Activated CD4-positive, alpha-beta T cell treated with anti-CD3 and anti-CD28 coated beads, Interleukin-2, amount 10 ng/mL, durations not matched to agents 7 days and 5 days (primary cell): ENCODE data around the gene NUP42. TPM values are rescaled to one million over a fixed set of nuclear protein-coding genes. Genes with fewer than 3 reads are reported as not detected.
"Not testable (repeated sequence)": the region's sequence is repeated elsewhere in the genome, so short reads cannot be mapped to it uniquely, and the experiment has no call there.

Experiments used
- CTCF ChIA-PET: fragments of 350-600 bp; sonication (Branson Sonifier 250); formaldehyde crosslinking; loops from one replicate; lab custom pipeline; 2021; ENCODE audit warnings: antibody characterized with exemption; lab: Charles Lee
- POLR2A ChIA-PET: fragments of 350-600 bp; sonication (Branson Sonifier 250); formaldehyde crosslinking; loops from one replicate; lab custom pipeline; 2021; ENCODE audit warnings: antibody characterized with exemption; lab: Charles Lee
- DNase-seq: peaks from one replicate; pipeline ENCODE4 v3.0.0-alpha.2; 2020
- H3K27ac Mint-ChIP-seq: one replicate; pipeline ENCODE4 v1.8.0; 2021; ENCODE audit warnings: mild to moderate bottlenecking, moderate library complexity, mixed read lengths
- H3K27me3 Mint-ChIP-seq: one replicate; pipeline ENCODE4 v1.8.0; 2021; ENCODE audit warnings: mixed read lengths
- H3K36me3 Mint-ChIP-seq: one replicate; pipeline ENCODE4 v1.8.0; 2021; ENCODE audit warnings: low read depth, mixed read lengths
- H3K4me1 Mint-ChIP-seq: one replicate; pipeline ENCODE4 v1.8.0; 2021; ENCODE audit warnings: mixed read lengths
- H3K4me3 Mint-ChIP-seq: one replicate; pipeline ENCODE4 v1.8.0; 2021; ENCODE audit warnings: mild to moderate bottlenecking, moderate library complexity, mixed read lengths
- H3K9me3 Mint-ChIP-seq: one replicate; pipeline ENCODE4 v1.8.0; 2021; ENCODE audit warnings: mixed read lengths
- total RNA-seq, 2 experiments: library from RNA; stranded (reverse); gene quantifications; one replicate each; pipeline ENCODE4 v1.2.3, GENCODE V29; 2021

The NUP42 gene
- total RNA-seq, 2 experiments from 2014 or later, result 37.9 to 43.8 TPM

DNA sequence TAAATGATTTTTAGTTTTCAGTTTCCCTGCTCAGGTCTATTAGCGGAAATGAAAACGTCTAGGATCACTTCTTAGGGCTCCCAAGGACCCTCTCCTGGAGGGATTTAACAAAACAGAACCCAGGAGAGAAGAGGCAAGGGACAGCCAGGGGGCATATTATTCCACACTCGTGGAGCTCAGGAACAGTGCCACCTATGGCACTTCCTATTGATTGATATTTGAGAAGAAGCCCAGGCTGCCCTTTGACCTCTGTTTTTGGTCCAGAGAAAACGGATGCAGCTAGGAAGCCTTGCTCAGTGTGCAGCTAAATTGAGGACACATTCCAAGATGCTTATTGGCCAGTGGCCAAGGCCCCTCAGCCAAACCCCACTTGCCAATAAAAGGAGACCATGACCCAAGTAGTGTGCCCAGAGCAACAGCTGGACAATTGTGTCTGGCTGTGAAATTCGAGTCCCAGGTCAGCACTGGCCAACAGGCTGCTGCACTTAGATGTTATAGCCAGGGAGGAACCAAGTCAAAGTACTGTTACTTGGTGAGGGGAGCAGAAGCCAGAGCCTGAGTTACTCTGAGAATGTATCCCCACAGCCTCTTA is 40.7 kb downstream of the NUP42 start:
- H3K27ac Mint-ChIP-seq, result no peak overlapping the region
- H3K36me3 Mint-ChIP-seq, result no peaks in the 10 kb centered on the region
- POLR2A ChIA-PET, result no interaction called here
- no peaks in the 10 kb centered on the region for H3K9me3 Mint-ChIP-seq
- H3K4me1 Mint-ChIP-seq, result no peaks in the 10 kb centered on the region
- peaks cover 15% of the 10 kb centered on the region for H3K27me3 Mint-ChIP-seq
- DNase-seq, result no peak
- CTCF ChIA-PET, result no interaction called here
- no peak overlapping the region for H3K4me3 Mint-ChIP-seq

DNA sequence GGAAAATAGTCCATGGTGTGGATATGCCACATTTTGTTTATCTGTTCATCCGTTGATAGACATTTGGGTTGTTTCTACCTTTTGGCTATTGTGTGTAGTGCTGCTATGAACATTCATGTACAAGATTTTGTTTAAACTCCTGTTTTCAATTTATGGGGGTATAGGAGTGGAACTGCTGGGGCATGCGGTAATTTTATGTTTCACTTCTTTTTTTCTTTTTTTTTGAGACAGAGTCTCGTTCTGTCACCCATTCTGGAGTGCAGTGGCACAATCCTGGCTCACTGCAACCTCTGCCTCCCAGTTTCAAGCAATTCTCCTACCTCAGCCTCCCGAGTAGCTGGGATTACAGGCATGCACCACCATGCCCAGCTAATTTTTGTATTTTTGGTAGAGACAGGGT is 42.5 kb downstream of the NUP42 start:
- H3K4me3 Mint-ChIP-seq, H3K4me1 Mint-ChIP-seq, H3K27ac Mint-ChIP-seq, H3K9me3 Mint-ChIP-seq, DNase-seq, POLR2A ChIA-PET, CTCF ChIA-PET, H3K36me3 Mint-ChIP-seq: not testable (repeated sequence)
- H3K27me3 Mint-ChIP-seq, result peaks cover 12% of the 10 kb centered on the region

DNA sequence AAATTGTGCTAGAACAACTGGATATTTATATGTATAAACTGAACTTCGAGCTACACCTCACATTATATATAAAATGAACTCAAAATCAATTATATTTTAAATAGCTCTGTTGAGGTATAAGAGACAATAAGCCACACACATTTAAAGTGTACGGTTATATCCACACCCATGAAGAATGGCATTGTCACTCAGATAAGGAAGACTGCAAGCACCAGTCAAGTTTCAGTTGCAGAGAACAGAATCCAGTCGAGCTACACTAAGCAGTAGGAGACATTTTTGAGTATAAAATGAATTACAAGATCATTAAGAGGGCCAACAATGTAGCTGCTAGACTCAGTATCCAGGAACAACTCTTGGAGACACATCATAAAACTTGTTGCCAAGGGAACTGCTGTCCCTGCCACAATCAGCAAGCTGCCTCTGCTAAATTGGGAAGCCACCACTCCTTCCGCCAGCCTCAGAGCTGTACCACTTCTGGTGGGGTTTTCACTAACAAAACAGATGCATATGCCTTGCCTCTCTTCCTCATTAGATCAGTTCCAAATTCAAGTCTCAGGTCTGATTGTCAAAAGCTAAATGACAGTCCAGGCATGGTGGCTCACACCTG is 45.1 kb downstream of the NUP42 start:
- H3K27me3 Mint-ChIP-seq, result peaks cover 12% of the 10 kb centered on the region
- POLR2A ChIA-PET, result no interaction called here
- H3K9me3 Mint-ChIP-seq, result no peaks in the 10 kb centered on the region
- no peak overlapping the region for H3K4me3 Mint-ChIP-seq
- CTCF ChIA-PET, result interaction anchor here (1.0 to 1.6 kb wide), 4 partner anchors 9 to 198 kb away, joined by 3 to 5 read pairs (median 3); no protein-coding TSS in a partner anchor
- no peak overlapping the region for H3K27ac Mint-ChIP-seq
- H3K4me1 Mint-ChIP-seq, result no peaks in the 10 kb centered on the region
- no peak for DNase-seq
- no peaks in the 10 kb centered on the region for H3K36me3 Mint-ChIP-seq

DNA sequence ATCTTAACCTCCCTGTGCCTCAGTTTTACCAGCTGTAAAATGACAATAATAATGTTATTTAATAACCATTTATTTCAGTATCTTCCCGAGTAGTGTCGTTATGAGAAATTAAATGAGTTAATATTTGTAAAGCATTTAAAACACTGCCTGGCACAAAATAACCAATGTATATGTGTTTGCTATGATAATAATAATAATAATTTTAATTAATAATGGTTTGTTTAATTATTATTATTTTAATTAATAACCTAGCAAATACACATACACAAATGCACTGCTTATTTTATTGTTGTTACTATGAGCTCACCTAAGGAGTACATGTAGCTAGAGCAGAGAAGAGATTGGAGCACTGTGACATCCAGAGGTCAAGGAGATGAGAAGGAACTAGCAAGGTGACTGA is 46.6 kb downstream of the NUP42 start:
- Mint-ChIP-seq H3K4me1 (no peaks in the 10 kb centered on the region), H3K4me3 (no peak overlapping the region), H3K36me3 (no peaks in the 10 kb centered on the region), H3K27ac (no peak overlapping the region), H3K9me3 (no peaks in the 10 kb centered on the region), H3K27me3 (peaks cover 9% of the 10 kb centered on the region)
- ChIA-PET POLR2A (no interaction called here), CTCF (no interaction called here)
- DNase-seq, result no peak

DNA sequence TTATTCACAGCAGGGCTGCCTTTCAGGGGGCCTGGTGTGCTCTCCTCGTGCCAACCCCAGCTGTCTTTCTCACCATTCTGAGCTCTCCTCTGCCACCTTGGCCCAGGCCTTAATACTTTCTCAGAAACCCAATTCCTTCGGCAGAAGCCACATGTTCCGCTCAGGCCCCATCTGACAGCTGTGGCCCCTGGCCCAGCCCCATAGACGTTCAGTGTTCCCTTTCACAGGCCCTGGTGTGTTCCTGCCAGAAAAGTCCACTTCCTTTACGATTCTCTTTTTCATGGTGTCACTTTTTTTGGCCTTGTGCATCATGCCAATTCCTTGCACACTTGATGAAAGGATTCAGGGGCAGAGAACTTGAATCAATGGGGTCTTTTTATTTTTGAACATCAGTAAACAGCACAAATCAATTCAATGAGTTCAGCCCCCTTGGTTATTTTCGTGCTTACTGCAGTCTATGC is 48.8 kb downstream of the NUP42 start:
- no peaks in the 10 kb centered on the region for H3K4me1 Mint-ChIP-seq
- peaks cover under 1% of the 10 kb centered on the region for H3K27me3 Mint-ChIP-seq
- no peak overlapping the region for H3K27ac Mint-ChIP-seq
- H3K36me3 Mint-ChIP-seq, result no peaks in the 10 kb centered on the region
- DNase-seq, result no peak
- H3K4me3 Mint-ChIP-seq, result no peak overlapping the region
- POLR2A ChIA-PET, result no interaction called here
- no peaks in the 10 kb centered on the region for H3K9me3 Mint-ChIP-seq
- CTCF ChIA-PET, result no interaction called here

DNA sequence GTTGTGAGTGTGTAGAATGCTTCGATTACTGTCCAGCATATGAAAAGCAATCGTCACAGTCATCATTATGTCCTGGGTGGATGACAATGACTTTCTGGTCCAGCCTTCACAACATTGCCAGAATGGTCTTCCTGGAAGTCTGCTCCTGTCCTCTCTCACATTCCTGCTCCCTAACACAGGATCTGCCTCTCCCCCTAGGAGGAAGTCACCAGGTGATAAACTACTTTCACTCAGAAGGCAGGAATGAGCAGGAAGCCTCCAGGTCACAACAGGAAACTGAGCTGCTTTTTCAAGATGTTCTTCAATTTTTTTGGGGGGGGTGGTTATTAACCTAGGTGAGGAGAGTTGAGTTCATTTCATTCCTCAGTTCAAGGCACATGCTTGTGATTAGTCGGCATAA is 51.1 kb downstream of the NUP42 start:
- ChIA-PET POLR2A (no interaction called here), CTCF (interaction anchor here (0.7 kb wide), 1 partner anchor 13 kb away, joined by 4 read pairs; no protein-coding TSS in a partner anchor)
- H3K27ac Mint-ChIP-seq, result no peak overlapping the region
- no peaks in the 10 kb centered on the region for H3K4me1 Mint-ChIP-seq
- H3K27me3 Mint-ChIP-seq, result no peaks in the 10 kb centered on the region
- H3K36me3 Mint-ChIP-seq, result no peaks in the 10 kb centered on the region
- H3K4me3 Mint-ChIP-seq, result no peak overlapping the region
- DNase-seq, result no peak
- H3K9me3 Mint-ChIP-seq, result no peaks in the 10 kb centered on the region

DNA sequence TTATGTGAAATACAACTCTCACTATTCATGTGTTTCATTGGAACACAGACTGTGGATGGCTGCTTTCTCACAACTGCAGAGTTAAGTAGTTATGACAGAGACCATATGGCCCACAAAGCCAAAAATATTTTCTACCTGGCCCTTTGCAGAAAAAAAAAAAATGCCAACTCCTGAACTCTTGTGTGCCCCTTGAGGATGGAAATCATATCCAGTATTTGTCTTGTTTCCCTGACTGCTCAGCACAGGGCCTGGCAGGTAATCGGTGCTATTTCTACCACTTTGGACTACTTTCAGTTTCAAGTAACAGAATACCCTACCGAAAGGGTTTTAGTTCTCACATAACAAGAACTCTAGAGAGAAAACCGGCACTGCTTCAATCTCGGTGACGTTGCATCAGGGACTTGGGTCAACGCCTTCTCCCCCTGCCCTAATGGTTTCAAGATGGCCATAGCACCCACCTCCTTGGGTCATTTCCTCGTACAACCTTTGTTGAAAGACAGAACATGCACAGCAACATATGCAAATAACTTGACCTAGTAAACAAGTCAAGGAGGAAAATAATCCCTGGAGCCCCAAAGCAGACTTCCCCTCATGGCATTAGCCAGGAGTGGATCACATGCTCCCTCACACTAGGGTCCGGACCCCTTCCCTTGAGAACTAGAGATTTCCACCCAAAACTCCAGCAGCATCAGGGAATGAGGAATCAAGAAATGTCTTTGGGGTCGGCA is 52.9 kb downstream of the NUP42 start:
- Mint-ChIP-seq H3K4me3 (no peak overlapping the region), H3K36me3 (no peaks in the 10 kb centered on the region), H3K27ac (no peak overlapping the region), H3K27me3 (no peaks in the 10 kb centered on the region), H3K4me1 (no peaks in the 10 kb centered on the region), H3K9me3 (no peaks in the 10 kb centered on the region)
- CTCF ChIA-PET, result no interaction called here
- no peak for DNase-seq
- POLR2A ChIA-PET, result no interaction called here

DNA sequence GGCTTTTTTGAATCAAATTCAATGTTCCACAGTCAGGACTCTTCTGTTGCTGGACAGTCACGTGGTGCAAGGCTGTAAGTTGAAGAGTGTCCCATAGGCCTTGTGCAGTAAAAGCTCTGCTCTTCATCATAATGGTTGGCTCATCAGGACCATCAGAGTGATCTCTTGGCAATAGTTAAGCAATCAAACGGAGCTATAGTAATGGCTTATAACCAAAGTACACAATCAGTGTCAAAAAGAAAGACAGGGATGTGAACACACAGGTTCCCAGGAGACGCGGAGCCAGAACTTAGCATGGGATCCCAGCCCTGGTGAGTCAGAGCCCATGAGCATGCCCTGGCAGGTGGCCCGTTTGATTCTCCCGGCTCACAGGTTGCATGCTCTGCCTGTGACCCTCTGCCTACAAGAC is 54.0 kb downstream of the NUP42 start:
- H3K4me1 Mint-ChIP-seq, result no peaks in the 10 kb centered on the region
- no peaks in the 10 kb centered on the region for H3K36me3 Mint-ChIP-seq
- H3K9me3 Mint-ChIP-seq, result no peaks in the 10 kb centered on the region
- ChIA-PET POLR2A (no interaction called here), CTCF (no interaction called here)
- no peak overlapping the region for H3K4me3 Mint-ChIP-seq
- H3K27me3 Mint-ChIP-seq, result no peaks in the 10 kb centered on the region
- H3K27ac Mint-ChIP-seq, result no peak overlapping the region
- no peak for DNase-seq

DNA sequence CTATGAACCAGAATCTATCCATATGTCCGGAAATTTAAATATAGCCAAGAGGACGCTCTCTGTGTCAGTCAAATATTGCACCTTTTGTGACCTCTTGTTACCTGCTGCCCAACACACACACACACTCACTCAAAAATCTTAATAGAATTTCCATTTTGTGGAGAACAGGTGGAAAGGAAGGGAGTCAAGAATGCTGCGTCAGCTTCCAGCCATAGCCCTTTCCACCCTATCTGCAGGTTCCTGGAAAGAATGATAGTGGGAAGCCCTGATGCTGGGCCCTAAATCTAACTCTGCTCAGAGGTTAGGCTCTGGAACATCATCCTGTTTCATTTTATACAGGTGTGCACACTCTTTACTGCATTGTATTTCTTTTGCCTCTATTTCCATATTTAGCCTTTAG is 55.2 kb downstream of the NUP42 start:
- H3K36me3 Mint-ChIP-seq, result no peaks in the 10 kb centered on the region

DNA sequence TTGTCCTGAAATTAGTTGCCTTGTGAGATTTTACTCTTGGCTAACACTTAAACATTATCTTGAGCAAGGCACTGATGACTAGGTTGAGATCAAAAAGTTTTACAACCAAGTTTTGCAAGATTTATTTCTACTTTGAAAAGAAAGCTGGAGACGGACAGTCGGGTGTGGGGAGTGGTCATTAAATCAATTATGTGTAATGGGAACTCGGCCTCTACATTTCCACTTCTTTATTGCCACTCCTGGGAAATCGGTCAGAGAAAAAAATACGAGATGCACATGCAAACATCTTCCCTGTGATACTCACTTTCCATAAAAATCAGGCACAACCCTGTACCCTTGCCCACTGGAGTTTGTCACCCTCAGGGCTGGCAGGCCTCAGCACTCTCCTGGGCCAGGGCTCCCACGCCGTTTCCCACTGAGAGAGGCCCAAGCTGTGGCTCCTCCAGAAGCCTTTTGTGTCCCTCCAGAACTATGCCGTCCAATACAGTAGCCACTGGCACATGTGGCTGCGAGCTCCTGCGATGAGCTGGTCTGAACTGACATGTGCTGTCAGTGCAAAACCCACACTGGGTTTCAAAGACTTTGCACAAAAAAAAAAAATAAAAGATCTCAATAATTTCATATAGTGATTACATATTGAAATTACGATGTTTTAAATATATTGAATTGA is 57.3 kb downstream of the NUP42 start:
- ChIA-PET POLR2A (interaction anchor here (0.7 kb wide), 1 partner anchor 249 kb away, joined by 4 read pairs; no protein-coding TSS in a partner anchor), CTCF (interaction anchor here (0.7 kb wide), 1 partner anchor 36 kb away, joined by 3 read pairs; no protein-coding TSS in a partner anchor)
- DNase-seq, result no peak
- Mint-ChIP-seq H3K4me1 (no peaks in the 10 kb centered on the region), H3K36me3 (no peaks in the 10 kb centered on the region), H3K9me3 (no peaks in the 10 kb centered on the region), H3K27ac (no peak overlapping the region), H3K27me3 (peaks cover 3% of the 10 kb centered on the region), H3K4me3 (no peak overlapping the region)

More for the DNA sequence above, 55.2 kb downstream of the NUP42 start:
- no peak for DNase-seq
- Mint-ChIP-seq H3K4me1 (no peaks in the 10 kb centered on the region), H3K4me3 (no peak overlapping the region), H3K9me3 (no peaks in the 10 kb centered on the region), H3K27me3 (no peaks in the 10 kb centered on the region), H3K27ac (no peak overlapping the region)
- CTCF ChIA-PET, result no interaction called here
- POLR2A ChIA-PET, result no interaction called here

DNA sequence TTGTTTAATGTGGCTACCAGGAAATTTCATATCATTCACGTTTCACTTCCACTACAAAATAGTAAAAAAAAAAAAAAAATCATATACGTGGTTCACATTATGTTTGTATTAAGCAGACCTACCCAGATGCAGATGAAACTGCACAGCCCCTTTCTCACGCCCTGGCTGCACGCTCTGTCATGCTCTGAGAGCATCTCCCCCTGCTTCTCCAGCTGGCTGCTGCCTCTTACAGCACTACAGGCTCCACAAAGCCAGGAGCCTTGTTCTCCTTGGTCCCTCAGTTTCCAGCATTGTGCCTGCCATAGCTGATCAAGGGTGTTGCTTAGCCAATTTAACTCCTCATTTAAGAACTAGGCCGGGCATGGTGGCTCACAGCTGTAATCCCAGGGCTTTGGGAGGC is 57.9 kb downstream of the NUP42 start:
- DNase-seq, result no peak

DNA sequence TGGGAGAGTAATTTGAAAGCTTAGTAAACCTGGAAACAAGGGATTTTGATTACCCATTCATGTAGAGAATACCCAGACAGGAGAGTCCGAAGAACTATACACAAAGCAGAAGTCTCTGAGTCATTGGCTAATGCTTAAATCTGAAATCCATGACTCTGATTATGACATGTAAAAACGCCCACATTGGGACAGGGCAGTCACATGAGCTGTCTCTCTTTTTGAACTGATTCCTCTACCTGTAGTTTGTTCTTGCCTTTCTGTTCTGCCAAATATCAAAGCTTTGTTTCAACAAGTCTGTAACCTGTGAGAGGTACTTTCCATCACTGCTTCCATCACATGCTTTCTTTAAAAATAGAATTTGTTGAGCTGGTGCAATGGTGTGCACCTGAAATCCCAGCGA is 60.5 kb downstream of the NUP42 start:
- Mint-ChIP-seq H3K36me3 (no peaks in the 10 kb centered on the region), H3K27me3 (peaks cover 23% of the 10 kb centered on the region), H3K4me3 (no peak overlapping the region), H3K27ac (no peak overlapping the region), H3K9me3 (no peaks in the 10 kb centered on the region), H3K4me1 (peaks cover 1% of the 10 kb centered on the region)
- POLR2A ChIA-PET, result no interaction called here
- no peak for DNase-seq
- CTCF ChIA-PET, result no interaction called here

More for the DNA sequence above, 57.9 kb downstream of the NUP42 start:
- H3K27ac Mint-ChIP-seq, result no peak overlapping the region
- ChIA-PET CTCF (no interaction called here), POLR2A (interaction anchor here (0.7 kb wide), 1 partner anchor 248 kb away, joined by 4 read pairs; no protein-coding TSS in a partner anchor)
- no peaks in the 10 kb centered on the region for H3K36me3 Mint-ChIP-seq
- no peak overlapping the region for H3K4me3 Mint-ChIP-seq
- no peaks in the 10 kb centered on the region for H3K4me1 Mint-ChIP-seq
- H3K27me3 Mint-ChIP-seq, result peaks cover 5% of the 10 kb centered on the region
- H3K9me3 Mint-ChIP-seq, result no peaks in the 10 kb centered on the region

DNA sequence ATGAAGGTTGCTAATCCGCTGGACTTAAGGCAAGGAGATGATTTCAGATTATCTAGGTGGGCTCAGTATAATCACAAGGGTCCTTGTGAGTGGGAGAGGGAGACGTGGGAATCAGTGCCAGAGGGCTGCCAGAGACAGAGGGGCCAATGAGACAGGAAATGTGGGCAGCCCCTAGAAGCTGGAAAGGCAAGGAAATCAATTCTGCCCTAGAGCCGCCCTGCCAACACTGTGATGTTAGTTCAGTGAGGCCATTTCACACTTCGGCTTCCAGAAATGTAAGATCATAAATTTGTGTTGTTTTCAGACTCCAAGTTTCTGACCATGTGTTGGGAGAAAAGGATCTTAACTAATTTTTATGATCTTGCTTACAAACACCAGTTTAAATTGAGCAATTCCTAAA is 61.1 kb downstream of the NUP42 start:
- no peak overlapping the region for H3K27ac Mint-ChIP-seq
- CTCF ChIA-PET, result no interaction called here
- no peaks in the 10 kb centered on the region for H3K36me3 Mint-ChIP-seq
- H3K27me3 Mint-ChIP-seq, result peaks cover 27% of the 10 kb centered on the region
- no peaks in the 10 kb centered on the region for H3K9me3 Mint-ChIP-seq
- H3K4me1 Mint-ChIP-seq, result peaks cover 2% of the 10 kb centered on the region
- no peak overlapping the region for H3K4me3 Mint-ChIP-seq
- POLR2A ChIA-PET, result no interaction called here
- no peak for DNase-seq
